Measurements from ENCODE around the gene HSPA14. TPM values are rescaled to one million over a fixed set of nuclear protein-coding genes. Genes with fewer than 3 reads are reported as not detected.

Gene HSPA14
- total RNA-seq, 1 donor, result 15.5 TPM

GRCh38 chr10:14821635-14822375, 16.3 kb upstream of the HSPA14 start:
- no peak for DNase-seq (ENCODE audit: low read depth)
- TF ChIP-seq CTCF (IDR thresholded peaks at IDR 0.05; ENCODE audit: insufficient read depth, low read depth, low read length), result no peak
- no peak overlapping the region for H3K4me3 ChIP-seq (ENCODE audit: low read depth, low read length)

- DNase-seq (ENCODE audit: low read depth), result peak; percentile 54
- H3K4me3 ChIP-seq (ENCODE audit: low read depth, low read length), result no peak overlapping the region
- peak; percentile 72 for TF ChIP-seq CTCF (IDR thresholded peaks at IDR 0.05; ENCODE audit: insufficient read depth, low read depth, low read length)
Measured at GRCh38 chr10:14822879-14823755, 15.0 kb upstream of the HSPA14 start.

- TF ChIP-seq CTCF (IDR thresholded peaks at IDR 0.05; ENCODE audit: insufficient read depth, low read depth, low read length), result no peak
- no peak for DNase-seq (ENCODE audit: low read depth)
- H3K4me3 ChIP-seq (ENCODE audit: low read depth, low read length), result no peak overlapping the region
Measured at GRCh38 chr10:14823966-14824365, 14.1 kb upstream of the HSPA14 start.

GRCh38 chr10:14826076-14826829, 11.9 kb upstream of the HSPA14 start:
- H3K4me3 ChIP-seq (ENCODE audit: low read depth, low read length), result no peak overlapping the region
- no peak for TF ChIP-seq CTCF (IDR thresholded peaks at IDR 0.05; ENCODE audit: insufficient read depth, low read depth, low read length)
- no peak for DNase-seq (ENCODE audit: low read depth)

GRCh38 chr10:14833106-14833505, 5.0 kb upstream of the HSPA14 start:
- no peak for DNase-seq (ENCODE audit: low read depth)
- H3K4me3 ChIP-seq (ENCODE audit: low read depth, low read length), result no peak overlapping the region
- no peak for TF ChIP-seq CTCF (IDR thresholded peaks at IDR 0.05; ENCODE audit: insufficient read depth, low read depth, low read length)

- DNase-seq (ENCODE audit: low read depth), result no peak
- TF ChIP-seq CTCF (IDR thresholded peaks at IDR 0.05; ENCODE audit: insufficient read depth, low read depth, low read length), result no peak
- no peak overlapping the region for H3K4me3 ChIP-seq (ENCODE audit: low read depth, low read length)
Measured at GRCh38 chr10:14836208-14836607, 1.9 kb upstream of the HSPA14 start.

Measured in fibroblast of villous mesenchyme (primary cell).